ENCODE data around the gene SEMA3A.

DNA sequence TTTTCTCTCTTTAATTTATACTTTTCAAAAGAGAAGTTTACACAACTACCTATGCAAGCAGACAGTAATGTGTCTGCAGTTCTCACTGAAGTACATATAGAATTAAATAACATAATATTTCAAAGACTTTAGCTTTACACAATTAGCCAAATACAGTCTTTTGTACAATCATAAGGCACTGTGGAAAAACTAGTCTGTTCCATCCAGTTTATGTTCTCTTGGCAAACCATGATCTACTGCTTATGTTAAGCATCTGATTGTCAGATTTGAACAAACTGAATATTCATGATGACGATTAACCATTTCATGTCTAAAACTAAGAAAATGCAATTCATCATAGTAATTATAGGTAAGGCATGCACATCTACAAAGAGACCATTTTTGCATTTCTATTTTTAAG is 842 bp downstream of the SEMA3A start:
- TF ChIP-seq, protein P1, sequence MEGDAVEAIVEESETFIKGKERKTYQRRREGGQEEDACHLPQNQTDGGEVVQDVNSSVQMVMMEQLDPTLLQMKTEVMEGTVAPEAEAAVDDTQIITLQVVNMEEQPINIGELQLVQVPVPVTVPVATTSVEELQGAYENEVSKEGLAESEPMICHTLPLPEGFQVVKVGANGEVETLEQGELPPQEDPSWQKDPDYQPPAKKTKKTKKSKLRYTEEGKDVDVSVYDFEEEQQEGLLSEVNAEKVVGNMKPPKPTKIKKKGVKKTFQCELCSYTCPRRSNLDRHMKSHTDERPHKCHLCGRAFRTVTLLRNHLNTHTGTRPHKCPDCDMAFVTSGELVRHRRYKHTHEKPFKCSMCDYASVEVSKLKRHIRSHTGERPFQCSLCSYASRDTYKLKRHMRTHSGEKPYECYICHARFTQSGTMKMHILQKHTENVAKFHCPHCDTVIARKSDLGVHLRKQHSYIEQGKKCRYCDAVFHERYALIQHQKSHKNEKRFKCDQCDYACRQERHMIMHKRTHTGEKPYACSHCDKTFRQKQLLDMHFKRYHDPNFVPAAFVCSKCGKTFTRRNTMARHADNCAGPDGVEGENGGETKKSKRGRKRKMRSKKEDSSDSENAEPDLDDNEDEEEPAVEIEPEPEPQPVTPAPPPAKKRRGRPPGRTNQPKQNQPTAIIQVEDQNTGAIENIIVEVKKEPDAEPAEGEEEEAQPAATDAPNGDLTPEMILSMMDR (IDR thresholded peaks at IDR 0.05; ENCODE audit: low read depth, low read length, missing input control): no peak
- TF ChIP-seq, protein P2, sequence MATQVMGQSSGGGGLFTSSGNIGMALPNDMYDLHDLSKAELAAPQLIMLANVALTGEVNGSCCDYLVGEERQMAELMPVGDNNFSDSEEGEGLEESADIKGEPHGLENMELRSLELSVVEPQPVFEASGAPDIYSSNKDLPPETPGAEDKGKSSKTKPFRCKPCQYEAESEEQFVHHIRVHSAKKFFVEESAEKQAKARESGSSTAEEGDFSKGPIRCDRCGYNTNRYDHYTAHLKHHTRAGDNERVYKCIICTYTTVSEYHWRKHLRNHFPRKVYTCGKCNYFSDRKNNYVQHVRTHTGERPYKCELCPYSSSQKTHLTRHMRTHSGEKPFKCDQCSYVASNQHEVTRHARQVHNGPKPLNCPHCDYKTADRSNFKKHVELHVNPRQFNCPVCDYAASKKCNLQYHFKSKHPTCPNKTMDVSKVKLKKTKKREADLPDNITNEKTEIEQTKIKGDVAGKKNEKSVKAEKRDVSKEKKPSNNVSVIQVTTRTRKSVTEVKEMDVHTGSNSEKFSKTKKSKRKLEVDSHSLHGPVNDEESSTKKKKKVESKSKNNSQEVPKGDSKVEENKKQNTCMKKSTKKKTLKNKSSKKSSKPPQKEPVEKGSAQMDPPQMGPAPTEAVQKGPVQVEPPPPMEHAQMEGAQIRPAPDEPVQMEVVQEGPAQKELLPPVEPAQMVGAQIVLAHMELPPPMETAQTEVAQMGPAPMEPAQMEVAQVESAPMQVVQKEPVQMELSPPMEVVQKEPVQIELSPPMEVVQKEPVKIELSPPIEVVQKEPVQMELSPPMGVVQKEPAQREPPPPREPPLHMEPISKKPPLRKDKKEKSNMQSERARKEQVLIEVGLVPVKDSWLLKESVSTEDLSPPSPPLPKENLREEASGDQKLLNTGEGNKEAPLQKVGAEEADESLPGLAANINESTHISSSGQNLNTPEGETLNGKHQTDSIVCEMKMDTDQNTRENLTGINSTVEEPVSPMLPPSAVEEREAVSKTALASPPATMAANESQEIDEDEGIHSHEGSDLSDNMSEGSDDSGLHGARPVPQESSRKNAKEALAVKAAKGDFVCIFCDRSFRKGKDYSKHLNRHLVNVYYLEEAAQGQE (IDR thresholded peaks at IDR 0.05): no peak
- TF ChIP-seq, protein P3, sequence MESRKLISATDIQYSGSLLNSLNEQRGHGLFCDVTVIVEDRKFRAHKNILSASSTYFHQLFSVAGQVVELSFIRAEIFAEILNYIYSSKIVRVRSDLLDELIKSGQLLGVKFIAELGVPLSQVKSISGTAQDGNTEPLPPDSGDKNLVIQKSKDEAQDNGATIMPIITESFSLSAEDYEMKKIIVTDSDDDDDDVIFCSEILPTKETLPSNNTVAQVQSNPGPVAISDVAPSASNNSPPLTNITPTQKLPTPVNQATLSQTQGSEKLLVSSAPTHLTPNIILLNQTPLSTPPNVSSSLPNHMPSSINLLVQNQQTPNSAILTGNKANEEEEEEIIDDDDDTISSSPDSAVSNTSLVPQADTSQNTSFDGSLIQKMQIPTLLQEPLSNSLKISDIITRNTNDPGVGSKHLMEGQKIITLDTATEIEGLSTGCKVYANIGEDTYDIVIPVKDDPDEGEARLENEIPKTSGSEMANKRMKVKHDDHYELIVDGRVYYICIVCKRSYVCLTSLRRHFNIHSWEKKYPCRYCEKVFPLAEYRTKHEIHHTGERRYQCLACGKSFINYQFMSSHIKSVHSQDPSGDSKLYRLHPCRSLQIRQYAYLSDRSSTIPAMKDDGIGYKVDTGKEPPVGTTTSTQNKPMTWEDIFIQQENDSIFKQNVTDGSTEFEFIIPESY (IDR thresholded peaks at IDR 0.05): no peak
- TF ChIP-seq JUND (IDR thresholded peaks at IDR 0.05): no peak

Data from liver (tissue), 3 donors.